CD8-positive, alpha-beta memory T cell (primary cell): ENCODE data around the gene RHCE. TPM values are rescaled to one million over a fixed set of nuclear protein-coding genes. Genes with fewer than 3 reads are reported as not detected.
"Not testable (repeated sequence)": the region's sequence is repeated elsewhere in the genome, so short reads cannot be mapped to it uniquely, and the experiment has no call there.

ENCODE experiments used
- CTCF ChIA-PET: fragments of 350-600 bp; sonication (Branson Sonifier 250); formaldehyde crosslinking; loops from one replicate; lab custom pipeline; 2021; ENCODE audit warnings: antibody characterized with exemption; lab: Charles Lee
- POLR2A ChIA-PET: fragments of 350-600 bp; sonication (Branson Sonifier 250); formaldehyde crosslinking; loops from one replicate; lab custom pipeline; 2021; ENCODE audit warnings: antibody characterized with exemption; lab: Charles Lee
- DNase-seq, 5 donors: peaks; one replicate each; pipeline versions ENCODE4 v3.0.0 to v3.0.0-alpha.2; 2020 to 2022; ENCODE audit warnings: mixed read lengths in 1 of 5
- H3K27ac ChIP-seq: one replicate; pipeline ENCODE4 v1.7.0; 2013; ENCODE audit warnings: low read depth, mild to moderate bottlenecking, low read length, moderate library complexity
- H3K27me3 ChIP-seq: 2 replicates; pipeline ENCODE4 v1.7.0; 2013; ENCODE audit warnings: low read length, mild to moderate bottlenecking; ENCODE audit not compliant: insufficient read depth, poor library complexity, severe bottlenecking
- H3K36me3 ChIP-seq: 2 replicates; pipeline ENCODE4 v1.7.0; 2013; ENCODE audit warnings: mild to moderate bottlenecking, low read length, moderate library complexity; ENCODE audit not compliant: insufficient read depth
- H3K4me1 ChIP-seq: 2 replicates; pipeline ENCODE4 v1.7.0; 2013; ENCODE audit warnings: mild to moderate bottlenecking, low read length, moderate library complexity; ENCODE audit not compliant: insufficient read depth
- H3K4me3 ChIP-seq: 2 replicates; pipeline ENCODE4 v1.7.0; 2013; ENCODE audit warnings: mild to moderate bottlenecking, low read length
- H3K9me3 ChIP-seq: 2 replicates; pipeline ENCODE4 v1.7.0; 2013; ENCODE audit warnings: mild to moderate bottlenecking, low read length
- H3K27ac Mint-ChIP-seq, 8 donors: one replicate each; pipeline ENCODE4 v1.8.0; 2020 to 2021; ENCODE audit warnings: mixed read lengths in 8 of 8, mild to moderate bottlenecking in 6 of 8, inconsistent platforms in 3 of 8, moderate library complexity in 3 of 8
- H3K27me3 Mint-ChIP-seq, 2 donors: one replicate each; pipeline ENCODE4 v1.8.0; 2020 to 2021; ENCODE audit warnings: mixed read lengths in 2 of 2, mild to moderate bottlenecking in 1 of 2, moderate library complexity in 1 of 2
- H3K36me3 Mint-ChIP-seq, 3 donors: one replicate each; pipeline ENCODE4 v1.8.0; 2020 to 2021; ENCODE audit warnings: mixed read lengths in 3 of 3, inconsistent platforms in 1 of 3, mild to moderate bottlenecking in 1 of 3
- H3K4me1 Mint-ChIP-seq, 3 donors: one replicate each; pipeline ENCODE4 v1.8.0; 2020 to 2021; ENCODE audit warnings: mixed read lengths in 3 of 3, inconsistent platforms in 1 of 3, mild to moderate bottlenecking in 1 of 3
- H3K4me3 Mint-ChIP-seq, 7 donors: one replicate each; pipeline ENCODE4 v1.8.0; 2020 to 2021; ENCODE audit warnings: mixed read lengths in 7 of 7, mild to moderate bottlenecking in 6 of 7, moderate library complexity in 4 of 7, inconsistent platforms in 2 of 7
- H3K9me3 Mint-ChIP-seq, 5 donors: one replicate each; pipeline ENCODE4 v1.8.0; 2020 to 2022; ENCODE audit warnings: mixed read lengths in 5 of 5, mild to moderate bottlenecking in 3 of 5, moderate library complexity in 2 of 5, inconsistent platforms in 1 of 5
- polyA plus RNA-seq: library from polyadenylated mRNA; unstranded; fragments of 300-500 nt; fragmentation: Illumina TruSeq; gene quantifications from one replicate; pipeline ENCODE4 v1.2.3, GENCODE V29; 2021
- total RNA-seq, 2 experiments: library from RNA; stranded (reverse); gene quantifications; one replicate each; pipeline ENCODE4 v1.2.3, GENCODE V29; 2021

Gene RHCE
- total and polyA plus RNA-seq, 3 experiments from 2014 or later = 0.18 to 0.33 (median 0.26) TPM

DNA sequence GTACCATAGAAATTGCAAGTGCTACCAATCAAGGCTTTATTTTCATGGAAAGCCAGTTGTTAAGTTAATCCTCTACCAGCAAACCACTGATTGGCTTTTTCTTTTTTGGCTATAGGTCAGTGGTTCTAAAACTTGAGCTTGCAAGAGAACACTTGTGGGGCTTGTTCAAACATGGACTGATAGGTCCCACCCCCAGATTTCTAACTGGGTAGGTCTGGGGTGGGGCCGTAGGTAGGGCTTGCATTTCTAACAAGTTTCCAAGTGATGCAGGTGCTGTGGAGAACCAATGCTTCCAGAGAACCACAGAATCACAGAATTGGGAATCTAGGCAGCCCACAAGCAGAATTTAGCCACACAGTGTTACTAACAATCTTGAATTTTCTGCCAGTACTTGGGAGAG lies 36.8 kb downstream of the RHCE start:
- H3K4me3 Mint-ChIP-seq, CTCF ChIA-PET, POLR2A ChIA-PET, H3K27ac ChIP-seq, H3K4me1 ChIP-seq, H3K9me3 Mint-ChIP-seq, H3K4me1 Mint-ChIP-seq, H3K36me3 Mint-ChIP-seq, H3K36me3 ChIP-seq, H3K27me3 Mint-ChIP-seq, DNase-seq, H3K9me3 ChIP-seq, H3K27me3 ChIP-seq, H3K4me3 ChIP-seq, H3K27ac Mint-ChIP-seq: not testable (repeated sequence)

DNA sequence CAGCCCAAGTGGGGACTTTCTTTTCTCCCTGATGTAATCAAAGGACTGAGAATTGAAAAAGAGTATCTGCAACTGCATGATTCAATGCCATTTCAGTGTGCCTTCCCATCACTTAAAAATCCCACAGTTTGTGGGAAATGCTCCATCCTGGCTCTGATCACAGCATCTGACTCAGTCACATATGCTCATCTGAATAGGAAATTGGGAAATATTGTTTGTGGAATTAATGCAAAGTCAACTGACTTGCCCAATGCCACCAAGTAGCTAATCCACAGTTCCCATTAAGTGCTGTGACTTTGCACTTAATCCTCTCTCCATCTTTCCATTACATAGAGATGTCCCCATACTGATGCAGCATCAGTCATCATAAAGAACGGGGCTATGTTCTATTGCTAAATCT lies 37.5 kb downstream of the RHCE start:
- H3K9me3 ChIP-seq, H3K27me3 ChIP-seq, H3K27ac Mint-ChIP-seq, CTCF ChIA-PET, DNase-seq, H3K4me3 ChIP-seq, H3K9me3 Mint-ChIP-seq, H3K4me3 Mint-ChIP-seq, H3K36me3 Mint-ChIP-seq, H3K36me3 ChIP-seq, H3K27ac ChIP-seq, H3K4me1 ChIP-seq, POLR2A ChIA-PET, H3K27me3 Mint-ChIP-seq, H3K4me1 Mint-ChIP-seq: not testable (repeated sequence)

DNA sequence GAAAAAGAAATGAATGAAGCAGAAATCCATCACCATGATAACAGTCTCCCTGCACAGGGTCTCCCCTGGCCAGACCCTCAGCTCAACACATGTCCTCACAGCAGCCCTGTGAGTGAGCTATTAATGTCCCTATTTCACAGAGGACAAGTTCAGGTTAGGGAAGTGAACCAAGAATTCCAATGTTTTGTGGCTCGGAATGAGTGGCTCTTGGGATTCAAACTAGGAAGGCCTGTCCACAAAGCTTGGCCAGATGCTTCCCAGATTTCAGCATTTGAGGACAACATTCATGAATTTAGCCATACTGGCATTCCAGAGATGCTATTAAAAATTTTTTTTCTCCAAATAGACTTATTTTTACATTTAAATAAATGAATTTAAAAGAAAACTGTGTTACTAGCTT lies 38.1 kb downstream of the RHCE start:
- H3K36me3 ChIP-seq, H3K9me3 Mint-ChIP-seq, H3K4me1 Mint-ChIP-seq, H3K27me3 Mint-ChIP-seq, H3K36me3 Mint-ChIP-seq, H3K4me3 ChIP-seq, POLR2A ChIA-PET, H3K27ac ChIP-seq, H3K27me3 ChIP-seq, H3K9me3 ChIP-seq, DNase-seq, H3K4me1 ChIP-seq, CTCF ChIA-PET, H3K27ac Mint-ChIP-seq, H3K4me3 Mint-ChIP-seq: not testable (repeated sequence)

DNA sequence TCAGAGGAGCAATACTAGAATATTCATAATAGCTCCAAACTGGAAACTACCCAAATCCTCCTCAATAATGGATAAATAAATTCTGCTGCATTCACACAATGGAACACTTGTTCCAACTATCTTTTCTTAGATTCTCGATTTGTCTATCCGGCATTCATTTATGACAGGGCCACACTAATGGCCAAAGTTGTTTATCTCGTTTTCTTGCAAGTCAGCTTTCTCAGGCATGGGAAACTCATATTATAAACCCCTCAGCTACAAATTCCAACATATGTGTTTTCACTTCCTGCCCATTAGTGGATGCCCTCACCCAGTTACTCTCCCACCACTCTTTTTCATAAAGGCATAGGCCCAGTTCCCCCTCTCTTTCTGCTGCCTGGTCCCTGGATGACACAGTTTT lies 42.3 kb downstream of the RHCE start:
- H3K4me3 Mint-ChIP-seq, POLR2A ChIA-PET, H3K4me1 ChIP-seq, H3K27me3 Mint-ChIP-seq, DNase-seq, H3K4me3 ChIP-seq, H3K27me3 ChIP-seq, H3K36me3 Mint-ChIP-seq, H3K27ac Mint-ChIP-seq, CTCF ChIA-PET, H3K9me3 Mint-ChIP-seq, H3K9me3 ChIP-seq, H3K36me3 ChIP-seq, H3K27ac ChIP-seq, H3K4me1 Mint-ChIP-seq: not testable (repeated sequence)

DNA sequence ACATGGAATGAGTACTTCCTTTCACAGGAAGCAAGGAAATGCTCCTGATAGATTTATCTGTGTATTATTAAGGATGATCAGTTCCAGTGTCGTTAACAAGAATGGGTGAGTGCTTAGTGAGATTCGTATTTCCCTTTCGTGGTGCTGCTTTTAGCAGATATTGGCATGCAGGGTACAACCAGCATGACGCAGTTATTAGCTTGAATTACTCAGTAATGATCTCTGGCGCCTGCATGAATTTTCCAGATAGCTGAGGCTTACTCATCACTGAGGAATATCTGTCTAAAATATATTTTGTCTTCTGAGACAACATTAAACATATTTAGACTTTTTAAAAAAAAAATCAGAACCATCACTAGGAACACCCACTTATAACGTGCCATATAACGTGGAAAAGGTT lies 48.9 kb downstream of the RHCE start:
- H3K9me3 Mint-ChIP-seq, H3K27me3 ChIP-seq, H3K4me3 ChIP-seq, H3K27ac ChIP-seq, H3K4me1 Mint-ChIP-seq, H3K27ac Mint-ChIP-seq, POLR2A ChIA-PET, H3K4me1 ChIP-seq, DNase-seq, CTCF ChIA-PET, H3K36me3 Mint-ChIP-seq, H3K4me3 Mint-ChIP-seq, H3K9me3 ChIP-seq, H3K27me3 Mint-ChIP-seq, H3K36me3 ChIP-seq: not testable (repeated sequence)

DNA sequence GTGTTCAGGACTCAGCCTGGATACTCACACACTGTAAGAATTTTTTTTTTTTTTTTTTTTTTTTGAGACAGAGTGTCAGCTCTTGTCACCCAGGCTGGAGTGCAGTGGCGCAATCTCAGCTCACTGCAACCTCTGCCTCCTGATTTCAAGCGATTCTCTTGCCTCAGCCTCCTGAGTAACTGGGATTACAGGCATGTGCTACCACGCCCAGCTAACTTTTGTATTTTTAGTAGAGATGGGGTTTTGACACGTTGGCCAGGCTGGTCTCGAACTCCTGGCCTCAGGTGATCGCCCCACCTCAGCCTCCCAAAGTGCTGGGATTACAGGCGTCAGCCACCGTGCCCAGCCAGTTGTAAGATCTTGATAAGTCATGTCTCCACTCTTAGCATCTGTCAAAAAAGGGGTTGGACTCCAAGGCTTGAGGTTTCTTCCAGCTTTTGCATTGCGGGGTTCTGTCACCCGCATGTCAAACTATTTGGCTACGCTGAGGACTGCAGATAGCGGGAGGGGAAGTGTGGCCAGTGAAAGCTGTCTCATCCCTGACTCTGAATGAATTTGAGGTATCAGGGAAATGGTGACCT lies 50.8 kb downstream of the RHCE start:
- H3K36me3 ChIP-seq, H3K27ac Mint-ChIP-seq, H3K9me3 Mint-ChIP-seq, CTCF ChIA-PET, H3K4me1 Mint-ChIP-seq, H3K27me3 Mint-ChIP-seq, H3K27me3 ChIP-seq, H3K4me1 ChIP-seq, H3K27ac ChIP-seq, H3K4me3 Mint-ChIP-seq, H3K9me3 ChIP-seq, DNase-seq, H3K4me3 ChIP-seq, H3K36me3 Mint-ChIP-seq: not testable (repeated sequence)
- POLR2A ChIA-PET = interaction anchor here (0.6 kb wide), 1 partner anchor 20 kb away, joined by 3 read pairs; no protein-coding TSS in a partner anchor

DNA sequence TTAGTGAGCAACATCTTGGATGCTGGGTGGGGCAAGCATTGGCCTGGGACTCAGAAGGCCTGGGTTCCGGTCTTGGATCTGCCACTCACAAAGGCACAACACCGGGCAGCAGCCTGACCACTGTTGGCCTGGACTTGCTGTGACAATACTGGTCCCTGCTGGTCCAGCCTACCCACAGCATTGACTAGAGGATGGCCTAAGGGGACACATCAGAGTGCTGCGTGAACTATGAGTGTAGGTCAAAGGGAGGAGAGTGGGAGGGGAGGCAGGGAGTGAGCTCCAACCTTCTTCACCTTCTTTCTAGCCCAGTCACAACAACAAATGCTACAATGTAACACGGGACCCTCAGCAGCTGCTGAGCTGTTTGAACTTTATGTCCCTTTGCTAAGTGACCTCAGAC lies 51.4 kb downstream of the RHCE start:
- Histone ChIP-seq H3K27me3 (no peaks in the 10 kb centered on the region), H3K36me3 (no peaks in the 10 kb centered on the region), H3K27ac (no peak overlapping the region), H3K4me3 (no peak overlapping the region), H3K4me1 (no peaks in the 10 kb centered on the region), H3K9me3 (no peaks in the 10 kb centered on the region)
- Mint-ChIP-seq H3K36me3 (peaks cover 0 to 1% (median 0%) of the 10 kb centered on the region in 3 donors), H3K4me3 (no peak overlapping the region), H3K27me3 (no peaks in the 10 kb centered on the region), H3K9me3 (no peaks in the 10 kb centered on the region), H3K4me1 (no peaks in the 10 kb centered on the region), H3K27ac (no peak overlapping the region)
- ChIA-PET POLR2A (no interaction called here), CTCF (no interaction called here)
- no peak for DNase-seq

DNA sequence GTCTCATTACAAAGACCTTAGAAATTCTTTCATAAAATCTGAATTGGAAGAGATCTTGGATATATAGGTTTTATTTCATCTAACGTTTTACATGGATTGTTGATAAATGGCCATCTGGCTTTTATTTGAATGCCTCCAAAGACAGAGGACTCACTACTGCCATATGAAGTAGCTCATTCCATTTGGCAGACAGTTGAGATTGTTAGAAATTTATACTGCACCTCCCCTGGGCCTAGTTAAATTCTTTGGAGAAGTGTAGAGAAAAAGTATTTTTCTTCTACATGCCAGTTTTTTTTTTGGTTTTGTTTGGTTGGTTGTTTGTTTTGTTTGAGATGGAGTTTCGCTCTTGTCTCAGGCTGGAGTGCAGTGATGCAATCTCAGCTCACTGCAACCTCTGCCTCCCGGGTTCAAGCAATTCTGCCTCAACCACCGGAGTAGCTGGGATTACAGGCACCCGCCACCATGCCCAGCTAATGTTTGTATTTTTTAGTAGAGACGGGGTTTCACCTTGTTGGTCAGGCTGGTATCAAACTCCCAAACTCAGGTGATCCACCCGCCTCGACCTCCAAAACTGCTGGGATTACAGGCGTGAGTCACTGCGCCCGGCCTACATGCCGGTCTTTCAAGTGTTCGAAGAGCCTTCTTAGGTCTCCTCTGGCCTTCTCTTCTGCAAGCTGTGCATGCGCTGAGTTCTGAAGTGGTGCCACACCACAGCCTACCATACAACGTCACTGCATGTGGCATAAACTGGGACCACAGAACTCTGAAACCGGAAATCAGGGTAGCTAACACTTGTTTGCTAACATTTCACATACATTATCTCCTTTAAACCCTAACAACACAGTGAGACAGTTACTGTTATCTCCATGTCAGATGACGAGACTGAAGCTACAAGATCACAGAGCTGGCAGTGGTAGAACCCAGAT lies 57.7 kb downstream of the RHCE start:
- CTCF ChIA-PET, H3K4me3 Mint-ChIP-seq: not testable (repeated sequence)

More for the DNA sequence above, 57.7 kb downstream of the RHCE start:
- H3K9me3 ChIP-seq, H3K27me3 ChIP-seq, H3K9me3 Mint-ChIP-seq, H3K27me3 Mint-ChIP-seq, POLR2A ChIA-PET, H3K27ac ChIP-seq, DNase-seq, H3K4me1 ChIP-seq, H3K4me3 ChIP-seq: not testable (repeated sequence)
- Mint-ChIP-seq H3K36me3 (peaks cover 4 to 39% (median 6%) of the 10 kb centered on the region in 3 donors), H3K4me1 (peaks cover 6 to 14% (median 10%) of the 10 kb centered on the region in 3 donors), H3K27ac (peak overlapping the region in 2 of 8 donors; percentile 81 to 90)
- peaks cover 20% of the 10 kb centered on the region for H3K36me3 ChIP-seq
